OCI-LY7 (cell line): ENCODE data around the gene PITPNC1.

Experiments used
- EZH2phosphoT487 ChIP-seq: fragments of 200-600 bp; sonication (generic); IDR thresholded peaks from 2 replicates; pipeline ENCODE4 v1.6.1; 2018; ENCODE audit warnings: low read depth, borderline replicate concordance, mild to moderate bottlenecking, mixed run types, antibody characterized with exemption, low read length, moderate library complexity, mixed read lengths
- TF ChIP-seq, protein P1 (sequence below): fragments of 200-600 bp; sonication (generic); conservative IDR thresholded peaks from 2 replicates; pipeline ENCODE4 v1.5.1; 2014; ENCODE audit warnings: mild to moderate bottlenecking, antibody characterized with exemption, low read length, moderate library complexity, mixed read lengths

DNA sequence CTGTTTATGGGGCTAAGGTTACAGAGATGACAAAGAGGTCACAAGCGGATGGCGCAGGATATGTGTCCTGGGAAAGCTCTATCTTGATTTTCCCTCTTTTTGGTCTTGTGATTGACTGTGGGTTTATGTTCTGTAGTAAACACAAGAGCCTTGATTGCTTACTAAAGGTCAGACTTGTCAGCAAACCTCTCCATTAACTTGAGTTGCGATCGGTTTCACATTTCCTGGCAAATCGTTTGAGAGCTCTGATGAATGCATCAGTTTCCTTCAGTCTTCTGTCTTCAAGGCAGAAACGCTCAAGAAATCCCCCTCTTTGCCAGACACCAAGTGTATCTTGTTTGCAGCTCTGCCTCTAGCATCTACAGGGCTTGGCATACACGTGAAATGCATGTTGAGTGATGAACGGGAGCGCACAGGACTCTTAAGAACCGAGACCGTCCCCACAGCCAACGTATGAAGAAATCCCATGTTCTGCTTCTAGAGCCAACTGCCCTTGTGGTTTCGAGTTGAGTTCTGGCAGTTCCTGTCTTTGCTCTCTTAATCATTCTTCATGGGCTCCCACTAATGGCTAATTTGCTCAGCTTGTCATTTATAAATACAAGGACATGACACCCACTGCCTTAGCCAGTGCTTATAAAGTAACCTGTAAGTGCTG, 143.3 kb downstream of the PITPNC1 start:
- TF ChIP-seq, protein P1, sequence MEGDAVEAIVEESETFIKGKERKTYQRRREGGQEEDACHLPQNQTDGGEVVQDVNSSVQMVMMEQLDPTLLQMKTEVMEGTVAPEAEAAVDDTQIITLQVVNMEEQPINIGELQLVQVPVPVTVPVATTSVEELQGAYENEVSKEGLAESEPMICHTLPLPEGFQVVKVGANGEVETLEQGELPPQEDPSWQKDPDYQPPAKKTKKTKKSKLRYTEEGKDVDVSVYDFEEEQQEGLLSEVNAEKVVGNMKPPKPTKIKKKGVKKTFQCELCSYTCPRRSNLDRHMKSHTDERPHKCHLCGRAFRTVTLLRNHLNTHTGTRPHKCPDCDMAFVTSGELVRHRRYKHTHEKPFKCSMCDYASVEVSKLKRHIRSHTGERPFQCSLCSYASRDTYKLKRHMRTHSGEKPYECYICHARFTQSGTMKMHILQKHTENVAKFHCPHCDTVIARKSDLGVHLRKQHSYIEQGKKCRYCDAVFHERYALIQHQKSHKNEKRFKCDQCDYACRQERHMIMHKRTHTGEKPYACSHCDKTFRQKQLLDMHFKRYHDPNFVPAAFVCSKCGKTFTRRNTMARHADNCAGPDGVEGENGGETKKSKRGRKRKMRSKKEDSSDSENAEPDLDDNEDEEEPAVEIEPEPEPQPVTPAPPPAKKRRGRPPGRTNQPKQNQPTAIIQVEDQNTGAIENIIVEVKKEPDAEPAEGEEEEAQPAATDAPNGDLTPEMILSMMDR, result no peak
- no peak for TF ChIP-seq EZH2phosphoT487
